HG03575 (cell line): Measurements from ENCODE around the gene PSD2.

ENCODE experiments used
- ATAC-seq: cut with Tn5 transposase; IDR thresholded peaks from one replicate; pipeline ENCODE4 v1.9.1; 2021; ENCODE audit not compliant: unreplicated experiment, insufficient number of reproducible peaks, low FRiP score; ENCODE audit errors: extremely low read depth

PSD2 gene

DNA sequence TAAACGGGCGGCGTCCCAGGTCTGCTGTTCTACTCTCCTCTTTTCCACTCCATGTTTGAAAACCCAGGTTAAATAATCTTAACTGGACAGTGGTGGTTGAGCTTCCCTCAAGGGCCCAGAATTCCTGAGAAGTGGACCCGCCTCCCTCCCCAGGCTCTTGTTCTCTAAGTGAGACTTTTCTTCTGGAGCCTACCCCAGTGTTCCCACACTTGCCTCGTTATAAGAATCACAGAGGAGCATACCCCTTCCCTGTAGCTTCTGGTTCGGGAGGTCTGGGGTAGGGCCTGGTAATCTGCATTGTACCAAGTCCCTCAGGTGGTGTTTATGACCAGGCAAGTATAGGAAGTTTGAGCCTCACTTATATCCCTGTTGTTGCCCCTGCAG is 12.0 kb downstream of the PSD2 start:
- ATAC-seq, result no peak

DNA sequence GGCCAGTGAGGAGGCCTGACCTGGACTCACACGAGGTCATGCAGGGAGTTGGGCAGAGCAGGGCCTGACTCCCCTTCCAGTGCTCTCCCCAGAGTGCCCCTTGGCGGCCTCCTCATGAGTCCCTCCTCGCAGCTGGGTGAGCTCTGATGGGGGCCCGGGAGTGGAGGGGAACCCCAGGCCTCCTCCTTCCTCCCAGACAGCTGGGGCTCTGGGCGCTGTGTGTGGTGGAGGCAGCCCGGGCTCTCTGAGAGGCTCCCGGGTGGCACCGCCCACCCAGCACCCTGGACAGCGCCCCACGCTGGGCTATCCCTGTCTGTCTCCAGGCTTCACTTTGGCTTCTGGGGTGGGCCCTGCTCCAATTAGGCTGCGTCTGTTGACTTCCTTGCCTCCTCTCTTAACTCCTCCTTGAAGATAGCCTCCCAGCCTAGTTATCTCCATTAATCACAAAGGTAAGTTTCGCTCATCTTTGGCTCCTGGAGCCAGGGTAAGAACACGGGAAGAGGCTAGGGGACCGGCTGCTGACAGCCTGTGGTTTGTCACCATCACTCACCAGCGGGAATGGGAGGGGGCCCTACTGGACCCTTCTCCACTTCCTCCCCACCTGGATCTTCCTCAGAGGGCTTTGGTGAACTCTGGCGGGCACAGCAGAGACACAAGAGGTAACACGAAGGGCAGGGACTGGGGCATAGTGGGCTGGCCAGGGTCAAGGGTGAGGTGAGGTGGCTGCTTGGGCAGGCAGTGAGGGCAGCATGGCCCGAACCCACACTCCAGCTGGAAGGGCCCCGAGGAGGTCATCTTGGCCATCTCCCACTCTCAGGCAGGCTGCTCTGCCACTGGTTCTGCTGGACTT is 13.1 kb downstream of the PSD2 start:
- ATAC-seq, result no peak

GRCh38 chr5:139809331-139809810 is 13.8 kb downstream of the PSD2 start:
- ATAC-seq, result no peak

DNA sequence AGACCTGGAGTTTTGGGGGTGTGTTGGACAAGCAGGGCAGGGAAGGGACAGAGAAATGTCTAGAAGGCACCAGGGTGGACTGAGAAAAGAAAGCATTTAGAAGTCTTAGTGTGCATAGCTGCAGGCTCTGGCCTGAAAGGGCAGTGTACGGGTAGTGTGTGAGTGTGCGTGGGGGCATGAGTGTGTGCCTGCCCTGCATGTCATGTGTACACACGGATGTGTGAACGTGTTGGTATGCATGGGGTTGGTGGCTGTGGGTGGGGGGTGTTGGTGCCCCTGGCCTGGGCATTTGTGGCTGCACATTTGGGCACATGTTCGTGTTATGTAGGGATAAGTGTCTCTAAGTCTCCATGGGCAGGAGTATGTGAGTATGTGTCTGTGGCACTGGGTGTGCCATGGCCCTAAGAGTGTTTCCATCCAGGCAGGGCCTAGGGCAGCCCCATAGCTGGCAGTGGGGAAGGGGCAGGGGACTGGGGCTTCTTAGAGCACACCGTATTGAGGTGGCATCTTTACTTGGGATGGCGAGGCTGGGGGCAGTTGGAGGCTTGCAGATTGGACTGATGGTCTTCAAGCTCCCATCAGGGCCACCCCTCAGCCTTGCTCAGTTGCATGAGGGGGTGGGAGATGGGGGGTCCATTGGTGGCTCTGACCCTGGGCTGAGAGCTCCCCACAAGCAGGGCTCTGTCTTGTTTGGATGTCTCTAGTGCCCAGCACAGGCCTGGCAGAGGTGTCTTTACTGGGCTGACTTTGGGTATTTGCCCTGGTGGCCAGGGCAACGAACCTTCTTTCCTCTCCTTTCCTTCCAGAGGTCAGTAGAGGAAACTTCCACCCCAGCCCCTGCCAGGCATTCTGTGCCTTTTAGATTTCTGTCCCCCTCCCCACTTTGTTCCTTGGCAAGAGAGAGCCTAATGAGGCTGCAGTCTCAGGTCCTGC is 15.0 kb downstream of the PSD2 start:
- ATAC-seq, result no peak

DNA sequence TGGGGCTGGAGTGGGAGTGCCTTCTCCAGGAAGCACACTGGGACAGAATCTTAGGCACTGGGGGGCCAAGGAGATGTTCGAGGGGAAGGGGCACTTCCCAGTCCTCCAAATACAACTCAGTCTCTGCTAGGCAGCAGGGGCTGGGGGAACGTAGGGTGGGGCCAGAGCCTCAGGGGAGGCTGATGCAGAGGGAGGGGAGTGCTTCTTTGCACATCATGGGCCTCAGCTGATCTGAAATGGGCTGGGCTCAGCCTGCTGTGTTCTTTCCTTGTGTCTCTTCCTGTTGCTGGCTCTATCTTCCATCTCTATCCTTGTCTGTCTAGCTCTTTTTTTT is 15.6 kb downstream of the PSD2 start:
- no peak for ATAC-seq

GRCh38 chr5:139812323-139812722 is 16.7 kb downstream of the PSD2 start:
- no peak for ATAC-seq

DNA sequence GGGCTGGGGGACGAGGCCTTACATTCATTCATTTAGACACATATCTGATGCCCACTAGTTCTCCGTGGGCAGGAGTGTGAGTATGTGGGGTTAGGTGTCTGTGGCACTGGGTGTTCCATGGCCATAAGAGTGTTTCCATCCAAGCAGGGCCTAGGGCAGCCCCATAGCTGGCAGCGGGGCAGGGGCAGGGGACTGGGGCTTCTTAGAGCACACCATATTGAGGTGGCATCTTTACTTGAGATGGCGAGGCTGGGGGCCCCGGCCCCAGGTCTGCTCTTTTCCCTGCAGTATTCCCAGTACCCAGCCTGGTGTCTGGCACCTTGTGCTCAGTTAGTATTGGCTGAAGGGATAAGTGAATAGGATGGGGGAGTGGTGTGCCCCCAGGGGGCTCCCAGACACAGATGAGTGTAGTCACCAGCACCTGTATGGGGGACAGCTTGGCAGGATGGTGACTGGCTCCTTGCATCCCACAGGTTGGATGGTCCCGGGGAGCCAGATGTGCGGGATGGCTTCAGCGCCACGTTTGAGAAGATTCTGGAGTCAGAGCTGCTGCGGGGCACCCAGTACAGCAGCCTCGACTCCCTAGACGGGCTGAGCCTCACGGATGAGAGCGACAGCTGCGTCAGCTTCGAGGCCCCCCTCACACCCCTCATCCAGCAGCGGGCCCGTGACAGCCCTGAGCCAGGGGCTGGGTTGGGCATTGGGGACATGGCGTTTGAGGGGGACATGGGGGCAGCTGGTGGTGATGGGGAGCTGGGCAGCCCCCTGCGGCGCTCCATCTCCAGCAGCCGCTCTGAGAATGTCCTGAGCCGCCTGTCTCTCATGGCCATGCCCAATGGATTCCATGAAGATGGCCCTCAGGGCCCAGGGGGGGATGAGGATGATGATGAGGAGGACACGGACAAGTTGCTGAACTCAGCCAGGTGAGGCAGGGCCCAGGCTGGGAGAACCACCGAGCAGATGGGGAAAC is 17.5 kb downstream of the PSD2 start:
- ATAC-seq, result no peak

GRCh38 chr5:139814191-139814601 is 18.6 kb downstream of the PSD2 start:
- no peak for ATAC-seq

DNA sequence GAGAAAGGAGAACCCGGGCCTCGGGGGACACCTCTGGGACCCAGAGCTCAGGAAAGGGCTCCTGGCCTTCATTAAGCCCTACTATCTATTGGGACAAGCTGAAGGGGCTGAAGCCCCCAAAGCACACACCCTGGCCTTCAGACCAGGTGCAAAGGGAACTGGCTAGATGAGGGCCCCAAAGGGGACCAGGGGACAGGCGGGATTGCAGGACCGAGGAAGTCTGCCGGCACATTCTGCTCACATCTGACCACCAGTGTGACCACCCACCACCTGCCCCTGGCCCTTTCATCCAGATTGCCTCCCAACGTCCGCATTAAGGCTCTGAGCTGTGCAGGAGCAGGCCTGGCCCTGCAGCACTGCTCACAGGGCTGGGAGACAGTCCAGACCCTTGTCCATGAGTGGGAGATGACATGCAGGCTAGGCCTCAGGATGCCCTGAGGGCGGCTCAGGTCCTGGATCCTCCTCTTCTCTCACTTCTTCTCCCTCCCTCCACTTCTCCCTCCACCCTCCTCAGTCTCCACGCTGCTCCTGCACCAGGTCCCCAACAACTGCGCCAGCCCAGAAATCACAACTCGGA is 19.2 kb downstream of the PSD2 start:
- ATAC-seq, result no peak

DNA sequence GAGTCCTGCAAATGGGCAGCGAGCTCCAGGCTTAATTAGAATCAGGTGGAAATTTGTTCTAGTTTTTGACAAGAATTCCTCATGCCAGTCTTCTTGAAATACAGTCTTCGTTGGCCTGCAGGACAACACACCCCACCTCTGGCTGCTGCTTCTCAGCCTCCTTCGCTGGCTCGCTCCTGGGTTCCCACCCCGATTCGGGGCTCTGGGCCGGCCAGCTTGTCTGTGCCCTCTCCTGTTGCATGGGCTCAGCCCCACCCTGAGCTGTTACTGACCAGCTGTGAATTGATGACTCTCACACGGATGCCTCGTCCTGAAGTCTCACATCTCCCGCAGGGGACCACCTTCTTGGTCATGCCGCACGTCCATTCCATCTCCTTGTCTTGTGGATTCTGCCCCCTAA is 21.0 kb downstream of the PSD2 start:
- no peak for ATAC-seq

GRCh38 chr5:139817362-139817761 is 21.8 kb downstream of the PSD2 start:
- ATAC-seq, result no peak

DNA sequence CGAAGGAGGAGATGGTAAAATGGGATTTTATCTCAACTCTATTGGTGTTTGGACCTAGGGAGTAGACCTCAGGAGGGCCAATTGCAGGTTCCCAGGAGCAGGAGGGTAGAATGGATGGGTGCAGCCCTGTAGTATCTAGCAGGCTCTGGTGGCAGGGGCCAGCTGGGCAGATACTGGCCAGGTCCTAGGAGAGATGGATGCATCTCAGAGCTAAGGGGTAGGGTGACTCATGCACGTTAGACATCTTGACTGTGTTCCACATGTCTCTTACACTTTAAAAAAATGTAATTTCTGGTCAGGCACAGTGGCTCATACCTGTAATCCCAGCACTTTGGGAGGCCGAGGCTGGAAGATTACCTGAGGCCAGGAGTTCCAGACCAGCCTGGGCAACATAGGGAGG is 22.4 kb downstream of the PSD2 start:
- no peak for ATAC-seq

GRCh38 chr5:139820130-139820529 is 24.5 kb downstream of the PSD2 start:
- no peak for ATAC-seq

DNA sequence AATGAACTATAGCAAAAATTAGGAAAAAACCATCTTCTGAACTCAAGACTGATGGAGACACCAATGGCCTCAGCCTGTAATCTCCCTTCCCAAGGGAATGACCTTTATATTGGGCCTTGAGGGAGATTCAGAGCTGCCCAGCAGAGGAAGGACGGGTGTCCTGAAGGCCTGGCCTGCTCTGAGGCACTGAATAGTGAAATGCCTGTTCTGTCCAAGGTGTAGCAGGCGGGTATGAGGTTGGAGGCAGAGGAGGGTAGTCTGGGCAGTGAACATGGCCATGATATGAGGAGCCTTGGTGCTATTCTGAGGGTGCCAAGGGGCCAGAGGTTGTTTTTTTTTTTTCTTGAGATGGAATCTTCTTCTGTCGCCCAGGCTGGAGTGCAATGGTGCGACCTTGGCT is 25.0 kb downstream of the PSD2 start:
- ATAC-seq, result no peak

DNA sequence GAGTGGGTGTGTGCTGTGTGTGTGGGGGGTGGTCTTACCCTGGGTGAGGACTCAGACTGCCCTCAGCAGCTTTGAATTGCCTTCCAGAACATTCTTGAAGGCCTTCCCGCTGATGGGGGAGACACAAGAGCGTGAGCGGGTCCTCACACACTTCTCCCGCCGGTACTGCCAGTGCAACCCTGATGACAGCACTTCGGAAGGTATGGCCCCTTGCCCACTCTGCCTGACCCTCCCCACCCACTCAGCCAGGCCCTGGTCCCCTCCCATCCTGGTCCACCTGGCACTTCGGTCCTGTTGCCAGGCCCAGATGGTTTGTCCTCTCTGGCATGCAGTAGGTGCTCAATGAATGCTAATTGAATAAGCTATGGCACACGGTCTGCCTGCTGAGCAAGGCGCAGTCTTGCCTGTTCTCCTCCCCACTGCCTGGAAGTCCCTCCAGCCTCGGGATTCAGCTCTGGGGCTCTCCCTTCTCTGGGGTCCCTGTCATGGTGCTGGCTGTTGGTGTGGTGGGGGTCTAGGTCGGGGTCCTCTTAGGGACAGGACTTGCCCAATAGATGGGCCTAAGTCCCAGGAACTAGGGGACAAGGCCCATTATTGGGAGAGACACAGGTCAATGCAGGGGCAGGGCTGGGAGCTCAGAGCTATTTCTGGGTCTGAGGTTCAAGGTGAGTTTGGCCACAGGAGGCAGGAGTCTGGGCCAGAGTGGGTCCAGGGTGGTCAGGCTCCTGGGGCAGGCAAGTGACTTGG is 26.4 kb downstream of the PSD2 start:
- no peak for ATAC-seq

GRCh38 chr5:139822553-139823425 is 27.2 kb downstream of the PSD2 start:
- no peak for ATAC-seq

DNA sequence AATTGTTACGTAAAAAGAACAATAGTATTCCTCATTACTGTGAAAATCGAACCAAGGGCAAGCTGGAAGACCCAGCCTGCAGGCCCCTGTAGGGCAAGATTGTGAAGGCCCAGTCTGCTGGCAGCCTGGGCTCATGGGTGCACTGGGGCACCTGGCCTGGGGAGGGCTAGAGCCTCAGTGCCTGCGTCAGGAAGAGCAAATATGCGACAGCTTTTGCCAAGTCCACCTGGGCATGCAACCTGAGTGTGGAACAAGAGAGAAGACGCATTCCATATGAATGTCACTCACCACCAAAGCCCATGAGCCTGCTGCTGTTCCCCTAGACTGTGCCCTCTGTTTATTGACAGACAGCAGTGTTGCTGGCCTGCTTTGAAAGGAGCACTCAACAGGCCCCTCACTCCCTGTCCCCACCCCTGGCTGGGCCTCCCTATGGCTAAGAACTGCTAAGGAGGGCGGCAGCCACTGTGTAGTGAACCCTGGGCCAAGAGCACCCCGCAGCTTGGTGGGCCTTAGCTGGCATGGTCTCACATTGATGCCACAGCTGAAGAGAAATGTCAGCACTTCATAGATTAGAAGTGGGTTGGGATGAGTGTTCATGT is 28.2 kb downstream of the PSD2 start:
- ATAC-seq, result no peak
